GM12878 (cell line): ENCODE data around the gene CDCA3. TPM values are rescaled to one million over a fixed set of nuclear protein-coding genes. Genes with fewer than 3 reads are reported as not detected.
A peak's percentile ranks its signal among the peaks of the same experiment; 100 is the strongest.

Experiments
- BACH1 ChIP-seq: fragments of 450-650 bp; IDR thresholded peaks from 2 replicates; pipeline ENCODE4 v1.6.1; 2017; ENCODE audit warnings: mild to moderate bottlenecking, borderline replicate concordance
- CBFB ChIP-seq: IDR thresholded peaks from 2 replicates; pipeline ENCODE4 v1.6.1; 2016; ENCODE audit warnings: antibody characterized with exemption, low read depth
- CEBPB ChIP-seq, 2 experiments: fragments of 150-350 bp in 1 of 2; IDR thresholded peaks; 2 replicates each; pipeline ENCODE4 v1.6.1; 2012 to 2014; ENCODE audit warnings: low read depth in 2 of 2, low read length in 2 of 2, borderline replicate concordance in 1 of 2, inconsistent platforms in 1 of 2
- CHD4 ChIP-seq: fragments of 200-600 bp; sonication (generic); IDR thresholded peaks from 2 replicates; pipeline ENCODE4 v1.6.1; 2016; ENCODE audit warnings: mild to moderate bottlenecking
- ELK1 ChIP-seq: IDR thresholded peaks from 2 replicates; pipeline ENCODE4 v1.6.1; 2012; ENCODE audit warnings: low read depth, low read length, improper control_type of control experiment
- GABPA ChIP-seq: IDR thresholded peaks from 2 replicates; pipeline ENCODE4 v1.6.1; 2014; ENCODE audit warnings: antibody characterized with exemption, low read depth, mild to moderate bottlenecking, inconsistent platforms
- KAT2A ChIP-seq: conservative IDR thresholded peaks from 2 replicates; pipeline ENCODE4 v1.6.1; 2011; ENCODE audit warnings: low read depth, low read length; ENCODE audit not compliant: control insufficient read depth
- NFYB ChIP-seq: IDR thresholded peaks from 2 replicates; pipeline ENCODE4 v1.6.1; 2011; ENCODE audit warnings: low read depth, mild to moderate bottlenecking, low read length, improper control_type of control experiment, moderate library complexity; ENCODE audit not compliant: insufficient read depth
- NR2C1 ChIP-seq: fragments of 450-650 bp; IDR thresholded peaks from 2 replicates; pipeline ENCODE4 v1.6.1; 2017; ENCODE audit warnings: antibody characterized with exemption, mild to moderate bottlenecking, moderate library complexity
- NRF1 ChIP-seq: conservative IDR thresholded peaks from 2 replicates; pipeline ENCODE4 v1.6.1; 2011; ENCODE audit warnings: mild to moderate bottlenecking, low read depth, low read length, improper control_type of control experiment
- PKNOX1 ChIP-seq: fragments of 450-650 bp; IDR thresholded peaks from 2 replicates; pipeline ENCODE4 v1.6.1; 2016; ENCODE audit warnings: mild to moderate bottlenecking
- POLR2A ChIP-seq: IDR thresholded peaks from 2 replicates; pipeline ENCODE4 v1.6.1; 2011; ENCODE audit warnings: low read depth, mild to moderate bottlenecking, low read length
- PRDM15 ChIP-seq: fragments of 450-650 bp; formaldehyde crosslinking; IDR thresholded peaks from 2 replicates; pipeline ENCODE4 v1.4.0; 2020; ENCODE audit warnings: mild to moderate bottlenecking, moderate library complexity
- SIN3A ChIP-seq: IDR thresholded peaks from 2 replicates; pipeline ENCODE4 v1.6.1; 2012; ENCODE audit warnings: low read depth, low read length, improper control_type of control experiment
- SIX5 ChIP-seq: IDR thresholded peaks from 2 replicates; pipeline ENCODE4 v1.6.1; 2011; ENCODE audit warnings: mild to moderate bottlenecking, low read depth, low read length, moderate library complexity; ENCODE audit not compliant: severe bottlenecking
- SMARCA5 ChIP-seq: fragments of 450-650 bp; IDR thresholded peaks from 2 replicates; pipeline ENCODE4 v1.6.1; 2017; ENCODE audit warnings: mild to moderate bottlenecking
- SMC3 ChIP-seq: IDR thresholded peaks from 2 replicates; pipeline ENCODE4 v1.6.1; 2011; ENCODE audit warnings: low read length, improper control_type of control experiment, borderline replicate concordance
- SREBF2 ChIP-seq: IDR thresholded peaks from 2 replicates; pipeline ENCODE4 v1.6.1; 2012; ENCODE audit warnings: mild to moderate bottlenecking, low read length
- STAT1 ChIP-seq: fragments of 450-650 bp; conservative IDR thresholded peaks from 2 replicates; pipeline ENCODE4 v1.6.1; 2014; ENCODE audit warnings: antibody characterized with exemption, mild to moderate bottlenecking
- YBX1 ChIP-seq: fragments of 450-650 bp; IDR thresholded peaks from 2 replicates; pipeline ENCODE4 v1.6.1; 2016; ENCODE audit warnings: antibody characterized with exemption
- ZNF384 ChIP-seq: IDR thresholded peaks from 2 replicates; pipeline ENCODE4 v1.6.1; 2012; ENCODE audit warnings: low read depth, mild to moderate bottlenecking, low read length, improper control_type of control experiment, borderline replicate concordance
- ZZZ3 ChIP-seq: IDR thresholded peaks from 2 replicates; pipeline ENCODE4 v1.6.1; 2011; ENCODE audit warnings: low read depth; ENCODE audit not compliant: control insufficient read depth, insufficient read length
- polyA plus RNA-seq, 11 experiments: library from polyadenylated mRNA; depleted of rRNA in 4 of 11; unstranded in 6 of 11; stranded (reverse) in 5 of 11; fragments of >200 nt; fragmentation: Nextera tagmentation in 4 of 11; fragmentation: Illumina TruSeq in 1 of 11; extraction: Ambion mirVana in 4 of 11; extraction: Trizol in 1 of 11; gene quantifications; 1 replicate in 1 of 11; 2 replicates in 10 of 11; pipeline versions ENCODE4 v1.2.1 to v1.2.3, GENCODE V29; 2011 to 2016; ENCODE audit warnings: inconsistent platforms in 2 of 11, missing spikeins in 2 of 11, low read depth in 1 of 11
- total RNA-seq, 4 experiments: library from RNA; depleted of rRNA in 3 of 4; stranded (reverse); fragments of >200 nt in 3 of 4; fragmentation: Illumina TruSeq in 1 of 4; extraction: Trizol in 1 of 4; gene quantifications; 2 replicates each; pipeline versions ENCODE4 v1.2.1 to v1.2.3, GENCODE V29; 2013 to 2021
- TF ChIP-seq, protein P1 (sequence below): fragments of 450-650 bp; formaldehyde crosslinking; IDR thresholded peaks from 2 replicates; pipeline ENCODE4 v1.5.0; 2022; ENCODE audit warnings: mild to moderate bottlenecking, missing genetic modification characterization

Gene CDCA3
- total and polyA plus RNA-seq, 10 of the 15 experiments (the other 5 are each of a cell fraction or from before 2014, with no cell fraction given) = 34.5 to 148 (median 97.4) TPM

DNA sequence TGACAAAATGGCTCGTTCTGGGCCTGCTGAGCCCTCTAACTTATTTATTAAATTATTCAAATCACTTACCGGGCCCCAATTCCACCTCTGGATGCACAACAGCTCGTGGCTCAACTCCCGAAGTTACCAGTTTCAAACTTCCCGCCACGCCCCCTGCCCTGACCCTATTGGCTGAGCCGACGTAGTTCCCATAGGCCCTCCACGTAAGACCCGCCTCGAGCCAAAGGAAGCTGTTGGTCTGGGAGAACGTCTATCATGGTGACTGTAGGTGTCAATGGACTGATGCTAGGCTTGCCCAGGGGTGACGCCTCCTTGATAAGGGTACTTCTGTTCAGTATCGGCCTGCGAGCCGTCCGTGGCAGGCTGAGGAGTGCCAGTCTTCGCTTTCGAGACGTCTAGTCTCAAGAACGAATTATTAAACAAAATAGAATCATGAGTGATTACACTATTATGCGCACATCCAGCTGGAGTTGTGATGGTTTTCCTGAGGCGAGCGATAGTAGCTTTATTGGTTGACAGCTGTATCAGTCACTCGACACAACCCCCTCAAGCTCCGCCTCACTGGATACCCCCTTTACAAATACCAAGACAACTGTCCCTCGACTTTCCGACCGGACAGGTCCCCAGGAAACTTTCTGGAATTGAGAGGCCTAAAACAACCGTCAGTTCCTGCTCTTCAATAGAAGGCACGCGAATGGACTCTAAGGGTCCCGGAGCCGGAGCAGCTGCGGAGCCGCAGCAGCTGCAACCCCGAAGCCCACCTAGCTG lies at the start of gene CDCA3 (continued):
- TF ChIP-seq PRDM15 (CRISPR knock-in tag) = no peak
- TF ChIP-seq ZZZ3 = no peak
- peak; percentile 99 for TF ChIP-seq PKNOX1
- TF ChIP-seq ELK1 = no peak; the same call in 1 of the 2 replicates
- TF ChIP-seq NFYB = peak; percentile 99
- peak; percentile 64; the same call in 1 of the 2 replicates for TF ChIP-seq SMARCA5
- TF ChIP-seq CEBPB (IDR thresholded peaks at IDR 0.05; ENCODE audit: borderline replicate concordance in 1 of 2, low read depth in 2 of 2, low read length in 2 of 2) = no peak
- TF ChIP-seq NRF1 = no peak
- TF ChIP-seq BACH1 = no peak
- no peak for TF ChIP-seq KAT2A
- TF ChIP-seq POLR2A = peak; percentile 90
- TF ChIP-seq SIX5 = no peak
- TF ChIP-seq, protein P1, sequence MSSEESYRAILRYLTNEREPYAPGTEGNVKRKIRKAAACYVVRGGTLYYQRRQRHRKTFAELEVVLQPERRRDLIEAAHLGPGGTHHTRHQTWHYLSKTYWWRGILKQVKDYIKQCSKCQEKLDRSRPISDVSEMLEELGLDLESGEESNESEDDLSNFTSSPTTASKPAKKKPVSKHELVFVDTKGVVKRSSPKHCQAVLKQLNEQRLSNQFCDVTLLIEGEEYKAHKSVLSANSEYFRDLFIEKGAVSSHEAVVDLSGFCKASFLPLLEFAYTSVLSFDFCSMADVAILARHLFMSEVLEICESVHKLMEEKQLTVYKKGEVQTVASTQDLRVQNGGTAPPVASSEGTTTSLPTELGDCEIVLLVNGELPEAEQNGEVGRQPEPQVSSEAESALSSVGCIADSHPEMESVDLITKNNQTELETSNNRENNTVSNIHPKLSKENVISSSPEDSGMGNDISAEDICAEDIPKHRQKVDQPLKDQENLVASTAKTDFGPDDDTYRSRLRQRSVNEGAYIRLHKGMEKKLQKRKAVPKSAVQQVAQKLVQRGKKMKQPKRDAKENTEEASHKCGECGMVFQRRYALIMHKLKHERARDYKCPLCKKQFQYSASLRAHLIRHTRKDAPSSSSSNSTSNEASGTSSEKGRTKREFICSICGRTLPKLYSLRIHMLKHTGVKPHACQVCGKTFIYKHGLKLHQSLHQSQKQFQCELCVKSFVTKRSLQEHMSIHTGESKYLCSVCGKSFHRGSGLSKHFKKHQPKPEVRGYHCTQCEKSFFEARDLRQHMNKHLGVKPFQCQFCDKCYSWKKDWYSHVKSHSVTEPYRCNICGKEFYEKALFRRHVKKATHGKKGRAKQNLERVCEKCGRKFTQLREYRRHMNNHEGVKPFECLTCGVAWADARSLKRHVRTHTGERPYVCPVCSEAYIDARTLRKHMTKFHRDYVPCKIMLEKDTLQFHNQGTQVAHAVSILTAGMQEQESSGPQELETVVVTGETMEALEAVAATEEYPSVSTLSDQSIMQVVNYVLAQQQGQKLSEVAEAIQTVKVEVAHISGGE (CRISPR knock-in tag) = no peak
- no peak for TF ChIP-seq YBX1
- TF ChIP-seq SMC3 = no peak
- no peak for TF ChIP-seq CHD4
- TF ChIP-seq SREBF2 = no peak
- no peak for TF ChIP-seq ZNF384
- TF ChIP-seq SIN3A = peak; percentile 99
- TF ChIP-seq NR2C1 = no peak
- no peak for TF ChIP-seq STAT1
- TF ChIP-seq GABPA = no peak
- peak; percentile 56 for TF ChIP-seq CBFB
